H9 (cell line): Measurements from ENCODE around the gene SDK2. TPM values are rescaled to one million over a fixed set of nuclear protein-coding genes. Genes with fewer than 3 reads are reported as not detected.

ENCODE experiments used
- DNase-seq: peaks from one replicate; pipeline ENCODE4 v3.0.0-alpha.2; 2017
- H2AFZ ChIP-seq: one replicate; pipeline ENCODE4 v1.6.1; 2013; ENCODE audit warnings: mild to moderate bottlenecking, low read length, control low read depth, moderate library complexity
- H2AK5ac ChIP-seq: 2 replicates; pipeline ENCODE4 v1.6.1; 2013; ENCODE audit warnings: low read length, control low read depth, mixed read lengths; ENCODE audit not compliant: insufficient read length
- H2BK120ac ChIP-seq: one replicate; pipeline ENCODE4 v1.6.1; 2013; ENCODE audit warnings: low read depth, mild to moderate bottlenecking, low read length, control low read depth, inconsistent platforms; ENCODE audit not compliant: poor library complexity, severe bottlenecking
- H2BK12ac ChIP-seq: 2 replicates; pipeline ENCODE4 v1.6.1; 2013; ENCODE audit warnings: low read length, control low read depth, mixed read lengths, low read depth; ENCODE audit not compliant: insufficient read length
- H2BK15ac ChIP-seq: 2 replicates; pipeline ENCODE4 v1.6.1; 2013; ENCODE audit warnings: low read depth, low read length, control low read depth
- H2BK20ac ChIP-seq: one replicate; pipeline ENCODE4 v1.6.1; 2013; ENCODE audit warnings: low read depth, mild to moderate bottlenecking, low read length, control low read depth, inconsistent platforms; ENCODE audit not compliant: poor library complexity, severe bottlenecking
- H2BK5ac ChIP-seq: 2 replicates; pipeline ENCODE4 v1.6.1; 2013; ENCODE audit warnings: low read length, control low read depth, mixed read lengths; ENCODE audit not compliant: insufficient read length
- H3K14ac ChIP-seq: 2 replicates; pipeline ENCODE4 v1.6.1; 2013; ENCODE audit warnings: low read length, control low read depth; ENCODE audit not compliant: insufficient read depth
- H3K18ac ChIP-seq: 2 replicates; pipeline ENCODE4 v1.6.1; 2013; ENCODE audit warnings: low read depth, mild to moderate bottlenecking, mixed read lengths, low read length, control low read depth; ENCODE audit not compliant: insufficient read length
- H3K23ac ChIP-seq: 2 replicates; pipeline ENCODE4 v1.6.1; 2013; ENCODE audit warnings: low read length, control low read depth, mixed read lengths, low read depth; ENCODE audit not compliant: insufficient read length
- H3K23me2 ChIP-seq: 2 replicates; pipeline ENCODE4 v1.6.1; 2013; ENCODE audit warnings: low read depth, mild to moderate bottlenecking, mixed read lengths, low read length, control low read depth; ENCODE audit not compliant: insufficient read length, poor library complexity, severe bottlenecking
- H3K27ac ChIP-seq: 2 replicates; pipeline ENCODE4 v1.5.1; 2013; ENCODE audit warnings: low read length, control low read depth, mixed read lengths, low read depth; ENCODE audit not compliant: insufficient read length
- H3K27me3 ChIP-seq: 2 replicates; pipeline ENCODE4 v1.6.1; 2013; ENCODE audit warnings: low read length, control low read depth, inconsistent platforms; ENCODE audit not compliant: insufficient read depth
- H3K4ac ChIP-seq: 2 replicates; pipeline ENCODE4 v1.6.1; 2013; ENCODE audit warnings: low read depth, mild to moderate bottlenecking, control low read depth, inconsistent platforms, low read length, moderate library complexity
- H3K4me1 ChIP-seq: 2 replicates; pipeline ENCODE4 v1.6.1; 2013; ENCODE audit warnings: low read length, control low read depth, inconsistent platforms; ENCODE audit not compliant: insufficient read depth
- H3K4me2 ChIP-seq: 2 replicates; pipeline ENCODE4 v1.6.1; 2013; ENCODE audit warnings: low read length, control low read depth, mixed read lengths; ENCODE audit not compliant: insufficient read length, insufficient read depth
- H3K56ac ChIP-seq: 2 replicates; pipeline ENCODE4 v1.6.1; 2013; ENCODE audit warnings: low read depth, mild to moderate bottlenecking, mixed read lengths, low read length, control low read depth; ENCODE audit not compliant: insufficient read length
- H3K79me1 ChIP-seq: 2 replicates; pipeline ENCODE4 v1.6.1; 2013; ENCODE audit warnings: low read depth, mild to moderate bottlenecking, moderate library complexity, low read length, control low read depth, inconsistent platforms; ENCODE audit not compliant: insufficient read depth, poor library complexity, severe bottlenecking
- H3K79me2 ChIP-seq: 2 replicates; pipeline ENCODE4 v1.6.1; 2013; ENCODE audit warnings: low read length, control low read depth, inconsistent platforms; ENCODE audit not compliant: insufficient read depth
- H3K9ac ChIP-seq: 2 replicates; pipeline ENCODE4 v1.6.1; 2013; ENCODE audit warnings: low read length, control low read depth, mixed read lengths; ENCODE audit not compliant: insufficient read length; ENCODE audit errors: extremely low read depth
- H3K9me3 ChIP-seq: one replicate; pipeline ENCODE4 v1.6.1; 2013; ENCODE audit warnings: low read depth, low read length, inconsistent platforms; ENCODE audit not compliant: control insufficient read depth
- H3T11ph ChIP-seq: one replicate; pipeline ENCODE4 v1.6.1; 2013; ENCODE audit warnings: mild to moderate bottlenecking, low read length, control low read depth, inconsistent platforms
- H4K20me1 ChIP-seq: one replicate; pipeline ENCODE4 v1.6.1; 2013; ENCODE audit not compliant: control insufficient read depth, insufficient read length, insufficient read depth
- H4K5ac ChIP-seq: 2 replicates; pipeline ENCODE4 v1.6.1; 2013; ENCODE audit warnings: low read depth, mild to moderate bottlenecking, mixed read lengths, low read length, control low read depth; ENCODE audit not compliant: insufficient read length
- H4K8ac ChIP-seq: replicated peaks from 2 replicates; pipeline ENCODE4 v1.6.1; 2013; ENCODE audit warnings: low read length, control low read depth, mixed read lengths, low read depth; ENCODE audit not compliant: insufficient read length
- H4K91ac ChIP-seq: 2 replicates; pipeline ENCODE4 v1.6.1; 2013; ENCODE audit warnings: low read depth, mild to moderate bottlenecking, moderate library complexity, mixed read lengths, low read length, control low read depth; ENCODE audit not compliant: insufficient read length
- H3K27ac Mint-ChIP-seq, 3 experiments: 2 replicates in 2 of 3; 3 replicates in 1 of 3; pipeline ENCODE4 v1.8.0; 2020 to 2021; ENCODE audit warnings: mixed read lengths in 3 of 3, mild to moderate bottlenecking in 1 of 3, moderate library complexity in 1 of 3
- H3K27me3 Mint-ChIP-seq: 2 replicates; pipeline ENCODE4 v1.8.0; 2021; ENCODE audit warnings: low read depth, mild to moderate bottlenecking, moderate library complexity, mixed read lengths
- H3K36me3 Mint-ChIP-seq, 3 experiments: 2 replicates in 2 of 3; 3 replicates in 1 of 3; pipeline ENCODE4 v1.8.0; 2020 to 2021; ENCODE audit warnings: low read depth in 3 of 3, mixed read lengths in 3 of 3; ENCODE audit not compliant: insufficient read depth in 1 of 3
- H3K4me1 Mint-ChIP-seq, 2 experiments: 2 replicates each; pipeline ENCODE4 v1.8.0; 2020; ENCODE audit warnings: mixed read lengths in 2 of 2
- H3K4me3 Mint-ChIP-seq, 2 experiments: 2 replicates in 1 of 2; 3 replicates in 1 of 2; pipeline ENCODE4 v1.8.0; 2020 to 2021; ENCODE audit warnings: mild to moderate bottlenecking in 2 of 2, mixed read lengths in 2 of 2, moderate library complexity in 1 of 2
- H3K9me3 Mint-ChIP-seq, 2 experiments: 2 replicates in 1 of 2; 3 replicates in 1 of 2; pipeline ENCODE4 v1.8.0; 2020; ENCODE audit warnings: mild to moderate bottlenecking in 2 of 2, mixed read lengths in 2 of 2, moderate library complexity in 1 of 2
- WGBS: extraction: QIAGEN DNeasy Blood & Tissue Kit; methylation state at CpG from one replicate; pipeline ENCODE4 v1.1.7; 2013; ENCODE audit warnings: missing lambda C conversion rate, low lambda C conversion rate, mixed read lengths; ENCODE audit not compliant: insufficient read length; ENCODE audit errors: extremely low coverage; 5-methylcytosine and 5-hydroxymethylcytosine counted together
- total RNA-seq: library from RNA; stranded (reverse); gene quantifications from 2 replicates; pipeline ENCODE4 v1.2.1, GENCODE V29; 2021
- TF ChIP-seq, protein P1 (sequence below): fragments of 200-600 bp; sonication (generic); conservative IDR thresholded peaks from 3 replicates; pipeline ENCODE4 v1.8.0; 2021; ENCODE audit warnings: antibody characterized with exemption, mild to moderate bottlenecking

Gene SDK2
- total RNA-seq, 1 experiment from 2014 or later = 9.1 TPM

DNA sequence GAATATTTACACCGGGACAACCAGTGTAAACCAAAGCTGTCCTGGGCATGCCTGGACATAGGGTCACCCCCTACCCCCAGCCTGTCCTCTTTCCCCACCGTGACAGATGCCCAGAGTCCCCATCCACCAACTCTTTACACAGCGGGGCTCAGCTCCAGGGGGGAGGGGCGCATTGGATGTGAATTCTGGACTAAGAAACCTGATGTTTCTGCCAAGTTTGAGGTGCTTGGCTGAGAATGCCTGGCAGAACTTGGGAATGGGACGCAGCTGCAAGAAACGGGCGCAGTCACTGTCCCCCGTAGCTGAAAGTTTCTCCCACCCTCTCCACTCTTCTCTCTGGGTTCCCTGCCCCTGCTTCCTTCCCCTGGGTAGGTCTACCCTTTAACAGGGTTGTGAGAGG is 264.4 kb downstream of the SDK2 start:
- no peak overlapping the region for H3K4ac ChIP-seq
- H3K56ac ChIP-seq = no peak overlapping the region
- peaks cover 5 to 13% of the 10 kb centered on the region in 2 experiments for H3K4me1 Mint-ChIP-seq

More for the DNA sequence above, 264.4 kb downstream of the SDK2 start:
- Histone ChIP-seq H3K23me2 (no peaks in the 10 kb centered on the region), H4K20me1 (no peaks in the 10 kb centered on the region), H2BK120ac (no peak overlapping the region), H2BK15ac (no peak overlapping the region), H4K91ac (no peak overlapping the region), H2AFZ (no peak overlapping the region), H3K79me1 (no peaks in the 10 kb centered on the region), H3T11ph (no peak overlapping the region), H3K9ac (no peak overlapping the region), H3K27ac (no peak overlapping the region), H3K9me3 (no peaks in the 10 kb centered on the region), H3K27me3 (no peaks in the 10 kb centered on the region), H3K18ac (no peak overlapping the region), H3K4me1 (no peaks in the 10 kb centered on the region; the same call in 1 of the 2 replicates), H3K14ac (no peak overlapping the region), H4K8ac (no peak overlapping the region), H3K79me2 (no peaks in the 10 kb centered on the region), H2AK5ac (no peak overlapping the region), H4K5ac (no peak overlapping the region), H2BK20ac (no peak overlapping the region), H3K4me2 (no peak overlapping the region), H2BK12ac (no peak overlapping the region), H3K23ac (no peak overlapping the region), H2BK5ac (no peak overlapping the region)
- TF ChIP-seq, protein P1, sequence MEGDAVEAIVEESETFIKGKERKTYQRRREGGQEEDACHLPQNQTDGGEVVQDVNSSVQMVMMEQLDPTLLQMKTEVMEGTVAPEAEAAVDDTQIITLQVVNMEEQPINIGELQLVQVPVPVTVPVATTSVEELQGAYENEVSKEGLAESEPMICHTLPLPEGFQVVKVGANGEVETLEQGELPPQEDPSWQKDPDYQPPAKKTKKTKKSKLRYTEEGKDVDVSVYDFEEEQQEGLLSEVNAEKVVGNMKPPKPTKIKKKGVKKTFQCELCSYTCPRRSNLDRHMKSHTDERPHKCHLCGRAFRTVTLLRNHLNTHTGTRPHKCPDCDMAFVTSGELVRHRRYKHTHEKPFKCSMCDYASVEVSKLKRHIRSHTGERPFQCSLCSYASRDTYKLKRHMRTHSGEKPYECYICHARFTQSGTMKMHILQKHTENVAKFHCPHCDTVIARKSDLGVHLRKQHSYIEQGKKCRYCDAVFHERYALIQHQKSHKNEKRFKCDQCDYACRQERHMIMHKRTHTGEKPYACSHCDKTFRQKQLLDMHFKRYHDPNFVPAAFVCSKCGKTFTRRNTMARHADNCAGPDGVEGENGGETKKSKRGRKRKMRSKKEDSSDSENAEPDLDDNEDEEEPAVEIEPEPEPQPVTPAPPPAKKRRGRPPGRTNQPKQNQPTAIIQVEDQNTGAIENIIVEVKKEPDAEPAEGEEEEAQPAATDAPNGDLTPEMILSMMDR = no peak
- H3K27me3 Mint-ChIP-seq = peaks cover 2% of the 10 kb centered on the region; the same call in 1 of the 2 replicates
- no peak overlapping the region for H3K4me3 Mint-ChIP-seq
- H3K27ac Mint-ChIP-seq = no peak overlapping the region; a peak in 1 of 7 replicates
- no CpG with 5 or more reads among the region's 8 CpGs for WGBS
- no peaks in the 10 kb centered on the region for H3K9me3 Mint-ChIP-seq
- no peak for DNase-seq
- H3K36me3 Mint-ChIP-seq = peaks cover 0 to 36% (median 4%) of the 10 kb centered on the region in 3 experiments; a peak in 4 of 7 replicates
